Measurements from ENCODE around the gene REV1. TPM values are rescaled to one million over a fixed set of nuclear protein-coding genes. Genes with fewer than 3 reads are reported as not detected.

REV1 gene
- total and polyA plus RNA-seq, 8 donors, result 43.7 to 77.9 (median 65.5) TPM

DNA sequence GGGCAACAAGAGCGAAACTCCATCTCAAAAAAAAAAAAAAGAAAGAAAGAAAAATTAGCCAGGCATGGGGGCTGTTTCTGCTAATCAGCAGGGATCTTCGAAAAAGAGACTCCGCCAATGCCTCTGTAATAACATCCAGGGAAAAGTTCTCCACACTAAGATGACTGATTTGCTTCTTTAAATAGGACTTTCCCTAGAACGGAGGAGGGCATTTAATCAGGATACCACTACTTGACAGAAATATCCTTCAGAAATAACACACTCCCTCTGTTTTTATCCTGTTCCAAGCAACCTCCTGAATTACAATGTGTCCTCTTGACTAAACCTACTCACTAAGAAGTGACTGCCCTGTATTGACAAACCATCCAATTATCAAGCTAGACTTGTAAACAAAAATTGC, 21.7 kb downstream of the REV1 start:
- TF ChIP-seq, protein P1, sequence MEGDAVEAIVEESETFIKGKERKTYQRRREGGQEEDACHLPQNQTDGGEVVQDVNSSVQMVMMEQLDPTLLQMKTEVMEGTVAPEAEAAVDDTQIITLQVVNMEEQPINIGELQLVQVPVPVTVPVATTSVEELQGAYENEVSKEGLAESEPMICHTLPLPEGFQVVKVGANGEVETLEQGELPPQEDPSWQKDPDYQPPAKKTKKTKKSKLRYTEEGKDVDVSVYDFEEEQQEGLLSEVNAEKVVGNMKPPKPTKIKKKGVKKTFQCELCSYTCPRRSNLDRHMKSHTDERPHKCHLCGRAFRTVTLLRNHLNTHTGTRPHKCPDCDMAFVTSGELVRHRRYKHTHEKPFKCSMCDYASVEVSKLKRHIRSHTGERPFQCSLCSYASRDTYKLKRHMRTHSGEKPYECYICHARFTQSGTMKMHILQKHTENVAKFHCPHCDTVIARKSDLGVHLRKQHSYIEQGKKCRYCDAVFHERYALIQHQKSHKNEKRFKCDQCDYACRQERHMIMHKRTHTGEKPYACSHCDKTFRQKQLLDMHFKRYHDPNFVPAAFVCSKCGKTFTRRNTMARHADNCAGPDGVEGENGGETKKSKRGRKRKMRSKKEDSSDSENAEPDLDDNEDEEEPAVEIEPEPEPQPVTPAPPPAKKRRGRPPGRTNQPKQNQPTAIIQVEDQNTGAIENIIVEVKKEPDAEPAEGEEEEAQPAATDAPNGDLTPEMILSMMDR (IDR thresholded peaks at IDR 0.05), result no peak
- Histone ChIP-seq H3K36me3 (peaks cover 0 to 6% of the 10 kb centered on the region in 2 donors), H3K9me3 (no peaks in the 10 kb centered on the region), H3K4me3 (no peak overlapping the region), H3K27me3 (no peaks in the 10 kb centered on the region), H3K27ac (no peak overlapping the region), H3K4me1 (peaks cover 0 to 4% of the 10 kb centered on the region in 2 donors)
- intact Hi-C loops (cut with DNase I), result no loop called here
- ATAC-seq (no peak), DNase-seq (no peak)

DNA sequence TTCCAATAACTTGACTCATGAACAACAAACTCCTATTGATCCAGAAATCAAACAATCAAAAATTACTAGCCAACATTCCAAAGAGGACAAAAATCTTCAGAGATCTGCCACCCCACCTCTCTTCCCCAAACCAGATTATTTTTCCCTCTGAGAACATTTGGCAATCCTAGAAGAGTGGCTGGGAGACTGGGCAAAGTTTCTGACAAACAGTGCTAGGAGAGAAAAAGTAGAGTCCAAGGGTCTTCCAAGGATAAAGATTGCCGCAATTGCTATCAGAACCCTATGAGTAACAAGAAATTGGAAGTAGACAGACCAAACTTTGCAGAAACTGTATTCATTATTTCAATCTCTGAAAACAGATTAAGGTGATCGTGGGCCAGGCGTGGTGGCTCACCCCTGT, 22.4 kb downstream of the REV1 start:
- no peaks in the 10 kb centered on the region for H3K9me3 ChIP-seq
- intact Hi-C loops (cut with DNase I), result no loop called here
- peaks cover 0 to 4% of the 10 kb centered on the region in 2 donors for H3K4me1 ChIP-seq
- H3K4me3 ChIP-seq, result no peak overlapping the region
- H3K27ac ChIP-seq, result no peak overlapping the region
- TF ChIP-seq, protein P1 (IDR thresholded peaks at IDR 0.05), result no peak
- no peak for DNase-seq
- no peak for ATAC-seq
- H3K36me3 ChIP-seq, result peaks cover 0 to 11% of the 10 kb centered on the region in 2 donors
- no peaks in the 10 kb centered on the region for H3K27me3 ChIP-seq

DNA sequence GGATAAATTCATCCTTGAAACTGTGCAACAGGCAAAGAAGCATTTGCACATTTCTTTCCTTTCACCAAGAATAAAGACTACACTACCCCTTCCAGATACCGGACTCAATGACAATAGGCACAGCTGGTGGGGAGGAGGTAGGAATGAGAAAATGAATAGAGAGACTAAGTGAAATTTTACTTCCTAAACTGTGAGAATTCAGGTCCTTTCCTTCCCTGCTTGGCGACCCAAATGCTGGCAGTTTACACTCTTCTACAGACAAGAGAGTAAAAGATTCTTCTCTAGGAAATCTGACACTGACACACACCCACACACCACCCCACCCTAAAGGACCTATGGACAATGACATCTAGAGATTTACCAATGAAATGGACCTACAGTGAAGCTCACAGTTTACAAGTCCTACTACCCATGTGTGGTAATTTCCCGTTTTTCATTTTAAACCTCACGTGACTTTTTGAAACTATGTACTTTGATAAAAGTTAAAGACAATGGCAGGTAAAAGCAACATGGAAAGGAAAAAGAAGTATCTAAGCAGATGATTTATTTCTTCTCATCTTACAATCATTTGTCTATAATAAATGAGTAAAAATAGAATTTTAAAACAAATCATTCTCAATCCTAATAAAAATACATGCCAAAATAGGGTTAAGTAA, 27.9 kb downstream of the REV1 start:
- H3K36me3 ChIP-seq, result peaks cover 0 to 65% of the 10 kb centered on the region in 2 donors
- ATAC-seq, result no peak
- TF ChIP-seq, protein P1 (IDR thresholded peaks at IDR 0.05), result no peak
- no peaks in the 10 kb centered on the region for H3K27me3 ChIP-seq
- no peak for DNase-seq
- H3K27ac ChIP-seq, result no peak overlapping the region
- no peaks in the 10 kb centered on the region for H3K9me3 ChIP-seq
- H3K4me3 ChIP-seq, result no peak overlapping the region
- intact Hi-C loops (cut with DNase I), result no loop called here
- peaks cover 0 to 3% of the 10 kb centered on the region in 2 donors for H3K4me1 ChIP-seq

DNA sequence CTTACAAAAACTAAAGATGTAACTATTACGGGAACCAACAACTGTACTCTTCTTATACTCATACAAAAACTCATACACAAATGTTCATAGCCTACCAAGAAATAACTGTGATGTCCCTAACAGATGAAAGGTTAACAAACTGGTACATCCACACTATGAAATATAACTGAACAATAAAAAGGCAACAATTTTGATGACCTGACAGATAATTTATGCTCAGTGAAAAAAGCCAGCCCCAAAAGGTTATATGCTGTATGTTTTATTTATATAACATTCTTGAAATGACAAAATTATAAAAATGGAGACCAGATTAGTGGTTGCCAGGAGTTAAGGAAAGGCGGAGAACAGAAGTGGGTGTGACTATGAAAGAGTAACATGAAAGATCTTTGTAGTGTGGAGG, 31.3 kb downstream of the REV1 start:
- no peak overlapping the region for H3K27ac ChIP-seq
- no peaks in the 10 kb centered on the region for H3K4me1 ChIP-seq
- H3K9me3 ChIP-seq, result no peaks in the 10 kb centered on the region
- no peak for ATAC-seq
- H3K27me3 ChIP-seq, result no peaks in the 10 kb centered on the region
- intact Hi-C loops (cut with DNase I), result no loop called here
- TF ChIP-seq, protein P1 (IDR thresholded peaks at IDR 0.05), result no peak
- peaks cover 0 to 95% of the 10 kb centered on the region in 2 donors for H3K36me3 ChIP-seq
- H3K4me3 ChIP-seq, result no peak overlapping the region
- DNase-seq, result no peak

DNA sequence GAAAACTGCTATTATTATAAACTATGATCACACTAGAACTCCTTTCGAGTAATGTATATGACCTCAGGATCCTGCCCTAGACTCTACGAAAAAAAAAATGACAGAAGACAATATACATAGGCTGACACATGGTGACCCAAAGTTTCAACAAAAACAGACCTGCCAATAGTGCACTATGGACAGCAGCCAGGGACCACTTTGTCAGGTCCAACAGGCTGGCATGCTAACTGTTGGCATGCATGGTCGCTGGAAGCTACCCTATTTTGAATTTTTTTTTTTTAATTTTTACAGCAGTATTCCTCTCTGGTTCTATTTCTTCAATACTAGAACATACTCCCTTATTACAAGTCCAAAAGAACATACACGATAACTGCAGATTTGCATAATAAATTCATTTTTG, 38.1 kb downstream of the REV1 start:
- intact Hi-C loops (cut with DNase I), result no loop called here
- Histone ChIP-seq H3K9me3 (no peaks in the 10 kb centered on the region), H3K36me3 (peaks cover 0 to 81% of the 10 kb centered on the region in 2 donors), H3K27me3 (no peaks in the 10 kb centered on the region), H3K4me1 (peaks cover 0 to 3% of the 10 kb centered on the region in 2 donors), H3K4me3 (no peak overlapping the region), H3K27ac (no peak overlapping the region)
- ATAC-seq, result no peak
- TF ChIP-seq, protein P1 (IDR thresholded peaks at IDR 0.05), result no peak
- DNase-seq, result no peak

Measured in left lung (tissue), 10 donors.